Stomach smooth muscle (tissue), 2 donors: ENCODE data around the gene HEATR9.

ENCODE experiments used
- H3K27ac ChIP-seq: one replicate; pipeline ENCODE4 v1.7.0; 2013; ENCODE audit warnings: mild to moderate bottlenecking, low read length, inconsistent platforms
- H3K27me3 ChIP-seq, 2 donors: one replicate each; pipeline ENCODE4 v1.7.0; 2013; ENCODE audit warnings: low read length in 2 of 2; ENCODE audit not compliant: insufficient read depth in 2 of 2, control insufficient read depth in 1 of 2
- H3K36me3 ChIP-seq, 2 donors: one replicate each; pipeline ENCODE4 v1.7.0; 2013; ENCODE audit warnings: low read length in 2 of 2; ENCODE audit not compliant: control insufficient read depth in 2 of 2, insufficient read depth in 2 of 2
- H3K4me1 ChIP-seq: one replicate; pipeline ENCODE4 v1.7.0; 2013; ENCODE audit warnings: low read length; ENCODE audit not compliant: control insufficient read depth, insufficient read depth
- H3K4me3 ChIP-seq, 2 donors: one replicate each; pipeline ENCODE4 v1.7.0; 2013; ENCODE audit warnings: low read length in 2 of 2
- H3K9ac ChIP-seq, 2 donors: one replicate each; pipeline ENCODE4 v1.7.0; 2013; ENCODE audit warnings: low read length in 2 of 2, mild to moderate bottlenecking in 1 of 2
- H3K9me3 ChIP-seq, 2 donors: one replicate each; pipeline ENCODE4 v1.7.0; 2013; ENCODE audit warnings: low read length in 2 of 2; ENCODE audit not compliant: control insufficient read depth in 2 of 2
- donor health status: healthy.
- donor health status: Pancreatic carcinoma.

HEATR9 gene

DNA sequence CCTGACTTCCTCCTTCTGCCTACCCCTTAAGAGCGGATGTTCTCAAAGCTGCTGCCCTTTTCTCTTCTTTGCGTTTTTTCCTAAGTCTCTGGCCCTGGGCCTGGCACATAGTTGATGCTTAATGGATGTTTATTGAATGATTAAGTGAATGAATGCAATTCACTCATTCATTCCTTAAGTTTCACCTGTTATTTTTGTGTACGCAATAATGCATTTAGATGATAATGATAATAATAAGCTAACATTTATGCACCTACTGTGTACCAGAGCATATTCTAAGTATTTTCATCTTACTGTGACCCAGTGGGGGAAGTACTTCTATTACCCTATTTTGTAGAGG, 7.1 kb upstream of the HEATR9 start:
- no peak overlapping the region for H3K4me3 ChIP-seq
- H3K4me1 ChIP-seq, result peaks cover 3% of the 10 kb centered on the region
- no peak overlapping the region for H3K9ac ChIP-seq
- no peaks in the 10 kb centered on the region for H3K36me3 ChIP-seq
- H3K9me3 ChIP-seq, result no peaks in the 10 kb centered on the region
- H3K27me3 ChIP-seq, result no peaks in the 10 kb centered on the region
- H3K27ac ChIP-seq, result no peak overlapping the region

- no peak overlapping the region for H3K27ac ChIP-seq
- no peaks in the 10 kb centered on the region for H3K36me3 ChIP-seq
- no peaks in the 10 kb centered on the region for H3K9me3 ChIP-seq
- peaks cover 3% of the 10 kb centered on the region for H3K4me1 ChIP-seq
- H3K9ac ChIP-seq, result no peak overlapping the region
- no peak overlapping the region for H3K4me3 ChIP-seq
- no peaks in the 10 kb centered on the region for H3K27me3 ChIP-seq
These were observed 6.5 kb upstream of the HEATR9 start for GRCh38 chr17:35875072-35875799.

DNA sequence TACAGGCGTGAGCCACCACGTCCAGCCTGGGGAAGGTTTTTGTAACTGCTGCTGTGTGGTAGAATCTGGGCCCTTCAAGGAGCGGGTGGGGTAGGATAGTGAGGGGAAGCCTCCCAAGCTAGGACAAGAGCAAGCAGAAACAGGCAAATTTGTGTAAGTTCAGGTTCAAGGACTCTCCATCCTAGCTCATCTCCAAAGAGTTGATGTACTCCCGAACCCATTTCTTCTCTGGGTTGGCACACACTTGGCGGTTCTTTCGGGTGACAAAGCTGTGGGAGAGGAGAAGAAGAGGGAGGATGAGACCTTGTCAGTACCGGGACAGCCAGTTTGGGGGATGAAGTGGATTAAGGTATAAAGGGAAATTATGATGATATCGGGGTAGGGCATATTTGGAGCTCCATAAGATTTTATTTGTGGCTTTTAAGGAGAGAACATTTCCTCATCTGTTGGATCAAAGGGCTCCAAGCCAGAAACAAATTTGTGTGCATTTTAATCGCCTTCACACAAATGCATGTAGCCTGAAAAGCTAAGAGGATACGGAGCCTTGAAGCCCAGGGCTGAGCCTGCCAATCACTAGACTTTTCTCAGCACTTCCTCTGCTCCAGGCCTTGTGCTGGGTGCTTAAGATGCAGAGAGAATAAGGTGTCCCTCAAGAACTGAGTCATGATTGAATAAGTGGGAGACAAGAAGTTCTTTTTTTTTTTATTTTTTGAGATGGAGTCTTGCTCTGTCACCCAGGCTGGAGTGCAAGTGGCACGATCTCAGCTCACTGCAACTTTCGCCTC, 3.7 kb upstream of the HEATR9 start:
- Histone ChIP-seq H3K27me3 (no peaks in the 10 kb centered on the region), H3K4me3 (no peak overlapping the region), H3K9me3 (no peaks in the 10 kb centered on the region), H3K9ac (no peak overlapping the region), H3K27ac (no peak overlapping the region), H3K36me3 (no peaks in the 10 kb centered on the region), H3K4me1 (no peaks in the 10 kb centered on the region)

DNA sequence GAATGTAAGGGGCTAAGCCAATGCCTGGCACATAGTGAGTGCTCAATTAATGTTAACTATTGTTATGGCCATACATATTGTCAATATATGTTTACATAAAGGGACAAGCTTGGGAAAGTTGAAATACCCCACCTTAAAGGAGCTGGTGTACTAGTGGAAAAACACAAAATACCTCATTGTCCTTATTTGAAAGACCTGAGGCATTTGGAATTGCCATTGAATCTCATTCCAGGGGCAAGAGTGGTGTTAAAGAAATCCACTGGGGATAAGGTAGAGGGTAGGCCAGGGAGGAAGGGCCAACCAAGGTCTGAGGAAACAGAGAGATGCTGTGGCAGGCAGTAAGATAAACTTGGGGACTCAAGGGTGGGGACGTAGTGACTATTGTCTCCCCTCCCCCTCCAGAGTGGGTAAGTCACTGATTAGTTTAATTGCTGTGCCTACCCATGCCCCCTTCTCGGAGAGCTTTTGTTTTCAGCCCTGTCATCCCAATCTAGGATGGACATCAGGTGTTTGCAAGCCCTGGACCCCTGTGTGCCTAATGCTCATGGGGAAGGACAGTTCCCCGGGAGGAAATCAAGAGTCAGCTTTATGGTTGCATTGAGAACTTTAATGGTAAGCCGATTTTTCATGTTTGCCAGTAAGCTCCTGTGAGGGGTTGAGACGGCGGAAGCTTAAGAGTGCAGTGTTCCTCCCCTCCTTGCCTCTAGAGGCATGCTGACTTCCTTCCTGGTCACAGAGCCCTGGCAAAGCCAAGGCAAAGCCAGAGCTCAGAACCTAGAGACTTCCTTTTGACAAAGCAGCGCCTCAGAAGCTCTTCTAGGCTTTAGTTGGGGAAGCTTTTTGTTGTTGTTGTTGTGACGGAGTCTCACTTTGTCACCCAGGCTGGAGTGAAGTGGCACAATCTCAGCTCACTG, 2.5 kb upstream of the HEATR9 start:
- H3K9ac ChIP-seq, result no peak overlapping the region
- H3K36me3 ChIP-seq, result no peaks in the 10 kb centered on the region
- no peaks in the 10 kb centered on the region for H3K27me3 ChIP-seq
- no peak overlapping the region for H3K4me3 ChIP-seq
- no peak overlapping the region for H3K27ac ChIP-seq
- no peaks in the 10 kb centered on the region for H3K9me3 ChIP-seq
- no peaks in the 10 kb centered on the region for H3K4me1 ChIP-seq

DNA sequence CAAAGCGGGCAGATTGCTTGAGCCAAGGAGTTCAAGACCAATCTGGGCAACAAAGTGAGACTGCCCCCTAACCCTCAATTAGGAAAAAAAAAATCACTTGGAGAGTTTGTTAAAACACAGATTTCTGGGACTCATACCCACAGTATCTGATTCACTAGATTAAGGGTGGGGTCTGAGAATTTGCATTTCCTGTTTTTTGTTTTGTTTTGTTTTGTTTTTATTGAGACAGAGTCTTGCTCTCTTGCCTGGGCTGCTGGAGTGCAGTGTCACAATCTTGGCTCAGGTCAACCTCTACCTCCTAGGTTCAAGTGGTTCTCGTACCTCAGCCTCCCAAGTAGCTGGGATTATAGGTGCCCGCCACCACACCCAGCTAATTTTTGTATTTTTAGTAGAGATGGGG, 1.1 kb downstream of the HEATR9 start:
- no peaks in the 10 kb centered on the region for H3K27me3 ChIP-seq
- H3K4me3 ChIP-seq, result no peak overlapping the region
- no peak overlapping the region for H3K9ac ChIP-seq
- H3K9me3 ChIP-seq, result no peaks in the 10 kb centered on the region
- no peaks in the 10 kb centered on the region for H3K4me1 ChIP-seq
- no peak overlapping the region for H3K27ac ChIP-seq
- H3K36me3 ChIP-seq, result peaks cover 0 to 4% of the 10 kb centered on the region in 2 donors

DNA sequence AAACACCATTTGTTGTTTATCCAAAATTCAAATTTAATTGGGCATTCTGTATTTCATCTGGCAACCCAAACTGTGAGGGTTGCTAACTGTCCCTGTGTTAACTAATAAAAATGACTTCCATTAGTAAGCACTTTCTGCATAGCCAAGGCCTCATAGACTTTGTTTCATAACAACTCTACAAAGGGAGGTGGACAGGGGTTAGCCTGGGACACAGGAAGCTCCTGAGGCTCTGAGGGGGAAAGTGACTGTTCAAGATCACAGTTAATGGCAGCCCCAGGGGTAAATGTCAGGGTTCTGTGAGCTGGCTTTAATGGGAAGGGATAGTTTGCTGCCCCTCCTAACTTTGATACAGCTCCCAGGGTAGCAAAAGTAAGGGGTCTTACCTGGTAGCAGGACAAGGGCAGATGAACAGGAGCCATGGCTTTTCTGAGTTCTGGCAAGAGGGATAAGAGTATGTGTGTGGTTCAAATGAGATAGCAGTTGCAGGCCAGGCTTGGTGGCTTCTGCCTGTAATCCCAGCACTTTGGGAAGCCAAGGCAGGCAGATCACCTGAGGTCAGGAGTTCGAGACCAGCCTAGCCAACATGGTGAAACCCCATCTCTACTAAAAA, 2.2 kb downstream of the HEATR9 start:
- no peaks in the 10 kb centered on the region for H3K4me1 ChIP-seq
- H3K27me3 ChIP-seq, result no peaks in the 10 kb centered on the region
- peaks cover 0 to 4% of the 10 kb centered on the region in 2 donors for H3K36me3 ChIP-seq
- H3K9me3 ChIP-seq, result no peaks in the 10 kb centered on the region
- no peak overlapping the region for H3K4me3 ChIP-seq
- no peak overlapping the region for H3K9ac ChIP-seq
- no peak overlapping the region for H3K27ac ChIP-seq

GRCh38 chr17:35865412-35866340, 3.0 kb downstream of the HEATR9 start:
- H3K4me3 ChIP-seq, result no peak overlapping the region
- H3K4me1 ChIP-seq, result no peaks in the 10 kb centered on the region
- no peak overlapping the region for H3K9ac ChIP-seq
- no peaks in the 10 kb centered on the region for H3K27me3 ChIP-seq
- H3K9me3 ChIP-seq, result no peaks in the 10 kb centered on the region
- H3K36me3 ChIP-seq, result peaks cover 0 to 4% of the 10 kb centered on the region in 2 donors
- no peak overlapping the region for H3K27ac ChIP-seq

GRCh38 chr17:35864853-35865252, 3.8 kb downstream of the HEATR9 start:
- H3K4me3 ChIP-seq, result no peak overlapping the region
- H3K9me3 ChIP-seq, result no peaks in the 10 kb centered on the region
- H3K9ac ChIP-seq, result no peak overlapping the region
- H3K27ac ChIP-seq, result no peak overlapping the region
- peaks cover 0 to 4% of the 10 kb centered on the region in 2 donors for H3K36me3 ChIP-seq
- no peaks in the 10 kb centered on the region for H3K27me3 ChIP-seq
- H3K4me1 ChIP-seq, result no peaks in the 10 kb centered on the region

- no peaks in the 10 kb centered on the region for H3K4me1 ChIP-seq
- H3K4me3 ChIP-seq, result no peak overlapping the region
- H3K27me3 ChIP-seq, result no peaks in the 10 kb centered on the region
- H3K27ac ChIP-seq, result no peak overlapping the region
- H3K9me3 ChIP-seq, result no peaks in the 10 kb centered on the region
- H3K36me3 ChIP-seq, result peaks cover 0 to 15% of the 10 kb centered on the region in 2 donors
- no peak overlapping the region for H3K9ac ChIP-seq
These were observed 12.1 kb downstream of the HEATR9 start for GRCh38 chr17:35856603-35857002.
